ENCODE measurements around the gene CT55.

DNA sequence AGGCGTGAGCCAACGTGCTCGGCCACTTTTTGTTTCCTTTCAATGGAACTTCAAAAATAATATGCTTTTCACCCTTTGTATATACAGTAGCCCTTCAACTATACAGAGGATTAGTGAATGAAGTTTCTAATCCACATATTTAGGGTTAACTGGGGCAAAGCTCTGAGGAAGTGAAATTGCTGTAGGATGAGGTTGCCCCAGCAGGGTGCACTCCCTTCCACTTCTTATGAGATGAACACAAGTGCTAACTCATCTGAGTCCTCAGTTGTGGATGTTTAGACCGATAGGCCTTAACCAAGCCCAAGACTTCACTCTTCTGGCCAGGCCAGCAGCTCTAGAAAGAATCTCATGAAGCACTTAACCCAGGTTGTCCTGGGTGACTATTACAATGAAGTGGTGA, 29.1 kb upstream of the CT55 start:
- no peak for TF ChIP-seq CTCF (conservative IDR thresholded peaks at IDR 0.05)
- TF ChIP-seq ZFX (IDR thresholded peaks at IDR 0.05) = no peak

Measured in C4-2B (cell line).